ENCODE measurements around the gene OGFOD3.

DNA sequence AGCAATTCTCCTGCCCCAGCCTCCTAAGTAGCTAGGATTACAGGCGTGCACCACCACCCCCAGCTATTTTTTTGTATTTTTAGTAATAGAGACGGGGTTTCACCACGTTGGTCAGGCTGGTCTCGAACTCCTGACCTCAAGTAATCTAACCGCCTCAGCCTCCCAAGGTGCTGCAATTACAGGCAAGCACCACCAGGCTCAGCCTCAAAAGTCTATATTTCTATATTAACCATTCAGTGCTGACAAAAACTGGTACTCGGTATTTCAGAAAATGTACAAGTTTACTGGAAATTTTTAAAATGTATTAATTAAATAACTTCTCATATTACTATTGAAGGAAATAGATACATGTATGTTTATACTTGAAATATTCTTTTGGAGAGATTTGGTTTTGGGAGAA is 1.6 kb downstream of the OGFOD3 start:
- TF ChIP-seq, protein P1, sequence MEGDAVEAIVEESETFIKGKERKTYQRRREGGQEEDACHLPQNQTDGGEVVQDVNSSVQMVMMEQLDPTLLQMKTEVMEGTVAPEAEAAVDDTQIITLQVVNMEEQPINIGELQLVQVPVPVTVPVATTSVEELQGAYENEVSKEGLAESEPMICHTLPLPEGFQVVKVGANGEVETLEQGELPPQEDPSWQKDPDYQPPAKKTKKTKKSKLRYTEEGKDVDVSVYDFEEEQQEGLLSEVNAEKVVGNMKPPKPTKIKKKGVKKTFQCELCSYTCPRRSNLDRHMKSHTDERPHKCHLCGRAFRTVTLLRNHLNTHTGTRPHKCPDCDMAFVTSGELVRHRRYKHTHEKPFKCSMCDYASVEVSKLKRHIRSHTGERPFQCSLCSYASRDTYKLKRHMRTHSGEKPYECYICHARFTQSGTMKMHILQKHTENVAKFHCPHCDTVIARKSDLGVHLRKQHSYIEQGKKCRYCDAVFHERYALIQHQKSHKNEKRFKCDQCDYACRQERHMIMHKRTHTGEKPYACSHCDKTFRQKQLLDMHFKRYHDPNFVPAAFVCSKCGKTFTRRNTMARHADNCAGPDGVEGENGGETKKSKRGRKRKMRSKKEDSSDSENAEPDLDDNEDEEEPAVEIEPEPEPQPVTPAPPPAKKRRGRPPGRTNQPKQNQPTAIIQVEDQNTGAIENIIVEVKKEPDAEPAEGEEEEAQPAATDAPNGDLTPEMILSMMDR (IDR thresholded peaks at IDR 0.05): no peak
- TF ChIP-seq POLR2A (IDR thresholded peaks at IDR 0.05) (no peak), POLR2AphosphoS5 (IDR thresholded peaks at IDR 0.05) (no peak), EP300 (IDR thresholded peaks at IDR 0.05) (no peak)
